ENCODE data around the gene ACYP2.

Gene ACYP2

GRCh38 chr2:54330926-54331835, 215.8 kb downstream of the ACYP2 start:
- DNase-seq = no peak

- DNase-seq = peak; percentile 42
Observed at GRCh38 chr2:54332386-54332785, 217.0 kb downstream of the ACYP2 start.

- peak; percentile 85 for DNase-seq
Observed at GRCh38 chr2:54336136-54336976, 220.9 kb downstream of the ACYP2 start.

- DNase-seq = no peak
Observed at GRCh38 chr2:54336977-54337255, 221.5 kb downstream of the ACYP2 start.

GRCh38 chr2:54341656-54342055, 226.2 kb downstream of the ACYP2 start:
- DNase-seq = no peak

- no peak for DNase-seq
Observed at GRCh38 chr2:54342603-54343002, 227.2 kb downstream of the ACYP2 start.

- DNase-seq = no peak
Observed at GRCh38 chr2:54347622-54348021, 232.2 kb downstream of the ACYP2 start.

GRCh38 chr2:54348646-54349045, 233.2 kb downstream of the ACYP2 start:
- DNase-seq = peak; percentile 34

GRCh38 chr2:54350426-54350825, 235.0 kb downstream of the ACYP2 start:
- no peak for DNase-seq

GRCh38 chr2:54353216-54353615, 237.8 kb downstream of the ACYP2 start:
- no peak for DNase-seq
